ENCODE data around the gene GCK. TPM values are rescaled to one million over a fixed set of nuclear protein-coding genes. Genes with fewer than 3 reads are reported as not detected.

The GCK gene
- total RNA-seq, 1 experiment from 2014 or later, result not detected

GRCh38 chr7:44105832-44106231 lies 83.4 kb downstream of the GCK start:
- no TSS peak for BruUV-seq (replicated peaks)
- ChIA-PET POLR2A (ENCODE audit: unreplicated experiment) (interaction anchor here (0.5 kb wide), 1 partner anchor 16 kb away, joined by 40 read pairs; no protein-coding TSS in a partner anchor), CTCF (no interaction called here)
- Histone ChIP-seq H3K4me1 (ENCODE audit: insufficient read depth, low read length) (no peaks in the 10 kb centered on the region), H3K36me3 (ENCODE audit: low read depth, low read length) (no peaks in the 10 kb centered on the region), H2AFZ (ENCODE audit: low read length) (no peak overlapping the region), H3K9ac (ENCODE audit: low read length) (no peak overlapping the region), H3K4me3 (ENCODE audit: low read length) (no peak overlapping the region), H4K20me1 (ENCODE audit: low read length) (no peaks in the 10 kb centered on the region), H3K27ac (ENCODE audit: low read length) (no peak overlapping the region), H3K9me2 (replicated peaks; ENCODE audit: low read length) (no peaks in the 10 kb centered on the region), H3K27me3 (ENCODE audit: low read length) (no peaks in the 10 kb centered on the region), H3K79me2 (ENCODE audit: low read length) (no peaks in the 10 kb centered on the region), H3F3A (ENCODE audit: low read length, unreplicated experiment) (no peaks in the 10 kb centered on the region), H3K4me2 (ENCODE audit: low read length) (no peak overlapping the region), H3K9me3 (ENCODE audit: low read length) (no peaks in the 10 kb centered on the region)
- DNase-seq, result no peak
- TF ChIP-seq EZH2 (IDR thresholded peaks at IDR 0.05; ENCODE audit: low read length, unreplicated experiment) (no peak), EZH2phosphoT487 (IDR thresholded peaks at IDR 0.05; ENCODE audit: borderline replicate concordance, low read length) (no peak)
- intact Hi-C loops (cut with micrococcal nuclease), result no loop called here
- no peak; the same call in 1 of the 2 replicates for ATAC-seq

- no peaks in the 10 kb centered on the region for H4K20me1 ChIP-seq (ENCODE audit: low read length)
- DNase-seq (no peak), ATAC-seq (no peak)
- no peaks in the 10 kb centered on the region for H3K79me2 ChIP-seq (ENCODE audit: low read length)
- no peaks in the 10 kb centered on the region for H3K9me2 ChIP-seq (replicated peaks; ENCODE audit: low read length)
- H3K4me2 ChIP-seq (ENCODE audit: low read length), result no peak overlapping the region
- H2AFZ ChIP-seq (ENCODE audit: low read length), result no peak overlapping the region
- no peaks in the 10 kb centered on the region for H3K36me3 ChIP-seq (ENCODE audit: low read depth, low read length)
- TF ChIP-seq EZH2phosphoT487 (IDR thresholded peaks at IDR 0.05; ENCODE audit: borderline replicate concordance, low read length), result no peak
- TF ChIP-seq EZH2 (IDR thresholded peaks at IDR 0.05; ENCODE audit: low read length, unreplicated experiment), result no peak
- TF ChIP-seq CTCF (conservative IDR thresholded peaks at IDR 0.05; ENCODE audit: low read depth, low read length), result no peak
- no TSS peak for BruUV-seq (replicated peaks)
- ChIA-PET CTCF (no interaction called here), POLR2A (ENCODE audit: unreplicated experiment) (interaction anchor here (0.5 kb wide), 1 partner anchor 15 kb away, joined by 40 read pairs; no protein-coding TSS in a partner anchor)
- no peaks in the 10 kb centered on the region for H3F3A ChIP-seq (ENCODE audit: low read length, unreplicated experiment)
- no peaks in the 10 kb centered on the region for H3K4me1 ChIP-seq (ENCODE audit: insufficient read depth, low read length)
- H3K27me3 ChIP-seq (ENCODE audit: low read length), result no peaks in the 10 kb centered on the region
- no peak overlapping the region for H3K9ac ChIP-seq (ENCODE audit: low read length)
- no peaks in the 10 kb centered on the region for H3K9me3 ChIP-seq (ENCODE audit: low read length)
- no peak overlapping the region for H3K27ac ChIP-seq (ENCODE audit: low read length)
- H3K4me3 ChIP-seq (ENCODE audit: low read length), result no peak overlapping the region
- intact Hi-C loops (cut with micrococcal nuclease), result no loop called here
These were observed 84.1 kb downstream of the GCK start for GRCh38 chr7:44104860-44105771.

GRCh38 chr7:44103923-44104859 lies 85.0 kb downstream of the GCK start, which contains the start of gene AEBP1:
Gene AEBP1 (plus strand): TSS chr7:44104345. CDS start chr7:44104666, 321 bp downstream.
- Histone ChIP-seq H3K27me3 (ENCODE audit: low read length) (no peaks in the 10 kb centered on the region), H3K9ac (ENCODE audit: low read length) (no peak within 1 kb of the TSS), H3K9me2 (replicated peaks; ENCODE audit: low read length) (no peaks in the 10 kb centered on the region), H4K20me1 (ENCODE audit: low read length) (no peaks in the 10 kb centered on the region), H3K9me3 (ENCODE audit: low read length) (no peaks in the 10 kb centered on the region), H2AFZ (ENCODE audit: low read length) (no peak within 1 kb of the TSS), H3K79me2 (ENCODE audit: low read length) (no peaks in the 10 kb centered on the region), H3K4me3 (ENCODE audit: low read length) (no peak within 1 kb of the TSS), H3K27ac (ENCODE audit: low read length) (no peak within 1 kb of the TSS), H3K4me1 (ENCODE audit: insufficient read depth, low read length) (no peaks in the 10 kb centered on the region), H3F3A (ENCODE audit: low read length, unreplicated experiment) (no peaks in the 10 kb centered on the region), H3K36me3 (ENCODE audit: low read depth, low read length) (no peaks in the 10 kb centered on the region), H3K4me2 (ENCODE audit: low read length) (no peak within 1 kb of the TSS)
- no peak for DNase-seq
- ATAC-seq, result no peak
- intact Hi-C loops (cut with micrococcal nuclease), result no loop called here
- TF ChIP-seq EZH2 (IDR thresholded peaks at IDR 0.05; ENCODE audit: low read length, unreplicated experiment) (no peak), EZH2phosphoT487 (IDR thresholded peaks at IDR 0.05; ENCODE audit: borderline replicate concordance, low read length) (no peak), CTCF (conservative IDR thresholded peaks at IDR 0.05; ENCODE audit: low read depth, low read length) (no peak)
- CTCF ChIA-PET, result no interaction called here
- no TSS peak for BruUV-seq (replicated peaks)
- POLR2A ChIA-PET (ENCODE audit: unreplicated experiment), result no interaction called here
